GM18868 (cell line): Measurements from ENCODE around the gene VSIG2.

Experiments
- ATAC-seq: cut with Tn5 transposase; IDR thresholded peaks from one replicate; pipeline ENCODE4 v1.9.1; 2021; ENCODE audit warnings: mild to moderate bottlenecking, moderate library complexity; ENCODE audit not compliant: unreplicated experiment

VSIG2 gene

GRCh38 chr11:124748481-124749343 is 3.3 kb downstream of the VSIG2 start:
- no peak for ATAC-seq

GRCh38 chr11:124748100-124748418 is 4.0 kb downstream of the VSIG2 start:
- ATAC-seq, result no peak

- ATAC-seq, result no peak
Measured at GRCh38 chr11:124747406-124748099, 4.5 kb downstream of the VSIG2 start.

GRCh38 chr11:124746621-124747243 is 5.3 kb downstream of the VSIG2 start:
- ATAC-seq, result peak; percentile 90

- peak; percentile 30 for ATAC-seq
Measured at GRCh38 chr11:124745835-124746620, 6.0 kb downstream of the VSIG2 start.

- no peak for ATAC-seq
Measured at GRCh38 chr11:124745270-124745834, 6.7 kb downstream of the VSIG2 start.

GRCh38 chr11:124743050-124743449 is 9.0 kb downstream of the VSIG2 start:
- no peak for ATAC-seq

GRCh38 chr11:124742555-124742954 is 9.5 kb downstream of the VSIG2 start:
- ATAC-seq, result no peak

GRCh38 chr11:124740277-124740882 is 11.7 kb downstream of the VSIG2 start:
- ATAC-seq, result peak; percentile 41

GRCh38 chr11:124739479-124740276 is 12.4 kb downstream of the VSIG2 start, which contains the start of gene NRGN:
Gene NRGN, plus strand, starts transcription at chr11:124739942. Its CDS starts 143 bp downstream, at chr11:124740085.
- peak; percentile 97 for ATAC-seq

GRCh38 chr11:124738713-124739478 is 13.2 kb downstream of the VSIG2 start:
- ATAC-seq, result no peak

GRCh38 chr11:124737638-124738305 is 14.3 kb downstream of the VSIG2 start:
- no peak for ATAC-seq

GRCh38 chr11:124736736-124737135 is 15.3 kb downstream of the VSIG2 start:
- ATAC-seq, result no peak

- no peak for ATAC-seq
Measured at GRCh38 chr11:124732230-124732629, 19.8 kb downstream of the VSIG2 start.

- no peak for ATAC-seq
Measured at GRCh38 chr11:124729571-124729970, 22.5 kb downstream of the VSIG2 start.

- no peak for ATAC-seq
Measured at GRCh38 chr11:124728134-124728533, 23.9 kb downstream of the VSIG2 start.

GRCh38 chr11:124727474-124727873 is 24.6 kb downstream of the VSIG2 start:
- no peak for ATAC-seq

GRCh38 chr11:124725719-124726105 is 26.3 kb downstream of the VSIG2 start:
- no peak for ATAC-seq
